HG02852 (cell line): ENCODE results near the gene ANKRD11.

Experiments
- ATAC-seq: cut with Tn5 transposase; IDR thresholded peaks from one replicate; pipeline ENCODE4 v1.9.1; 2021; ENCODE audit warnings: mild to moderate bottlenecking, moderate library complexity; ENCODE audit not compliant: unreplicated experiment

The ANKRD11 gene

DNA sequence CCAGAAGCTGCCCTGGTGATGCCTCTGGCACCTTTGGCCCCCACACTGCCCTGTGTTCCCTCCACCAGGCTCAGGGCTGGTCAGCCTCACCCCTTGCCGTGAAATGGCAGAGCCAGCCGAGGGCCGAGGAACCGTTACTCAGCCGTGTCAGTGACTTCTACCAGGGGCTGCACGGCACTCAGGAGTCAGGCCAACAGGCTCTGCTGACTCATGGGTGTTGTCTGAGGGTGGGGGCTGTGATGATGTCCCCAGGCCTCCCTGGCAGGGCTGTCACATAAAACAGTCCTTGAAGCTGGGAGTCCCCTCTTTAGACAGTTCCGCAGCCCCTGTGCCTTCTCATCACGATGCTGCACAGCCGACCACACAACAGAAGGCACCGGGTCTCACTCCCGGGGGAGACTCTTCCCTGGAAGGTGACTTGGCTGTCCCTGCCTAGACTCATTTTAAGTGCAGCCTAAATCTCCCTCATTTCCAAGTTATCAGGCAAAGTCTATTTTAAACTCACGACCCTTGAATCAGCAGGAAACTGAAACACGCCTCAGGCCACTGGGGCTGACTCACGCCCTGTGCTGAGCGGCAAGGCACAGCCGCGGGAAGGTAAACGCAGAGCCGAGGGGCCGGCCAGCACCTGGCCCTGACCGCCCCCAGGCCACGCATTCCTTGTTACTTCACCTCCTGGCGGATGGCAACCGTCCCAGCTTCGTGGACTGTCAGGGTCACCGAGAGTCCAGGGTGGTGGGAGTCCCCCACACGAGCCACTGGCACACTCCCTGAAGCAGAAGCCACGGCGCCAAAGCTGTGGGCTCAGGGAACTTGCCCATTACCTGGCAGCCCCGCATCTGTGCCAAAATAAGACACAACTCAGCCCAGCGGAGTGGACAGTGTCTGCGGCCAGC lies 170.2 kb downstream of the ANKRD11 start:
- no peak for ATAC-seq

DNA sequence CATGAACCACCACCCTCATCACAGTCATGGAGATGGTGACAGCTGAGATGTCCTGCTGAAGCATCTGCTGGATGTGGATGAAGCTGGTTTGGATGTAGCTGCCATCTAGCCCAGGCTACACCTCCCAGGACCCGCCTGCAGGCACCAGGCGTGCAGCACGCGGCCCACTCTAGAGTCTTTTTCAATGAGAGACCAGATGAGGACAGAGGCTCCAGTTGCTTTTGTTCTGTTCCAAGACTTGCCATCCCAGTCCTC lies 170.8 kb downstream of the ANKRD11 start:
- no peak for ATAC-seq

GRCh38 chr16:89318871-89319630 lies 171.3 kb downstream of the ANKRD11 start:
- no peak for ATAC-seq

GRCh38 chr16:89318430-89318758 lies 172.0 kb downstream of the ANKRD11 start:
- no peak for ATAC-seq

DNA sequence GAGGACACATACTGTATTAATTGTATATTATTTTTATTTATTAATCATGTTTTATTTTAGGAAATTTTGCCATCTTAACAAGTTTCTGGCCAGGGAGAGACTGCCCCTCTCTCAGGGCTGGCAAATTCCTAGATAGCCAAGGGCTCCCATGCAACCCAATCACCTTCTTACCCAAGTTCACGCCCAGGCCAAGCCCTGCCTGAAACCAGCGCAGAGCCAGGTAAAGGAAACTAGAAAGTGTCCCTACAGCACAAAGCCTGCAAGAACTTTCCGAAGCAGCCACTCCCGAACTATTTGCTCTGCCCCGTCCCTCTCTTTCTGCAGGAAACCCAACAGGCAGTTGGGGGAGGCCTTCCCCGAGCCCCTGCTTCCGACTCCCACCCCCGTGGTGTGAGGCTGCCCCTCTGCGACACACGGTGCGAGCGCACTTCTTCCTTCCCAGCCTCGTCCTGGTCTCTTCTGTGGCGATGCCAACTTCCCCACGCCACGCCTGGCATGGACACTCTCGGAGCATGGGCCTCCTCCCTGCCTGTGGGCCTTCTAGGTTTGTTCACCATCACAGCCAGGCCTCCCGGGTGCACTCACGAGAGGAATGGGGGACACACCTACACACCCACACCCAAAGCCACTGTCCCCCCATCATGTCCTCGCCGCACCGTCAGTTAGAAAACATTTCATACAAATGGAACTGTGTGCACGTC lies 172.5 kb downstream of the ANKRD11 start:
- no peak for ATAC-seq

DNA sequence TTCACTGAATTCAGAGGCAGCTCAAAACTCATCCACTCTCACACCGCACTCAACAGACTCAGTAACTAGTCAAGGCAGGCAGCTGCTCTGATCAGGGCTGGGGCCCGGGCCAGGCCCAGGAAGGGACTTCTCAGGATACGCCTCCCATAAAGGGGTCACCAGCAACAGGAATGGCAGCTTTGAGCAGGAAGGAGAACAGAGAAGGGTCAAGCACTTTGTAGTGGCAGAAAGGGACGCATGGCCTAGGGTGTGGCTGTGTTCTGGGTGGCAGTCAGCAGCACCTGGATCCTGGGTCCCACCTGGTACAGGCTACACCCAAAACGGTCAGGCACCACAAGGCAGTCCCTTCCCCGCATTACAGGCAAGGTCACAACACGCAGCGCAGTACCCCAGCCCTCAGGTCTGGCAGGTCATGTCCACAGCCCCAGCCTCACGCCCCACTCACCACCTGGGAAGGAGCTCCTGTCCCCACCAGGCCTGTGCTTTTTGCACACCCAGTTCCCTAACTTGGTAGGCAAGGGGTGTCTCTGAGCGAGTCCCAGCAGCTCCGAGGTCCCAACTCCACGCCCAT lies 173.2 kb downstream of the ANKRD11 start:
- no peak for ATAC-seq

- ATAC-seq: no peak
These were observed 173.7 kb downstream of the ANKRD11 start for GRCh38 chr16:89316701-89317100.

DNA sequence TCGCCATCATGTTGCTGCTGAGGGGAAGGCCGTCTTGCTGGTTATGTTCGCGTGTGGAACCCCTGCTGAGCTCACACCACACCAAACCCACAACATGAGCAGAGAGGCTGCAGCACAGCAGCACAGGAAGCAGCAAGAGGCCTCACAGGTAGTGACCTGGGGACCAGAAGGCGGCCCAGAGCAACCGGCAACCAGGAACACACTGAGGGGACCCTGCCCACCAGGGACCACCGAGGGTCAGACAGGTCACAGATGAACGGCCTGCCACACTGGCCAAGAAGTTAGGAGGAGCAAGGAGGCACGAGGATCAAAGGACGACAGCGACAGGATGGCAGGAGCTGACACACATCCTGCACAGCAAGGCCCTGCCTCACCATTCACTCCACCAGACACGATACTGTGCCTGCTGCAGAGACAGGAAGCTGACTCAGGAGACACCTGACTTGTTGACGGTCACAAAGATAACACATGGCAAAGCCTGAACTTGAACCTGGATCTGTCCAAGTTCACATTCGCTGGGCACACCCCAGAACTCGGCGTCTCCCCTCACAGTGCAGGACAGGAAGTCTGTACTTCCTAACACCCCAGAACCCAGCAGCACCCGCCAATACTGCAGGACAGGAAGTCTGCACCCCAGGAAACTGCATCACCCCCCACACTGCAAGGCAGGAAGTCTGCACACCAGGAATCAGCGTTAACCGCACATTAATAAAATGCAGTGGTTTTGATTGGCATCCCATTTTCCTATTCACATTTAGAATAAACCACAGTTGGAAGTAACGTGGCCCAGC lies 174.4 kb downstream of the ANKRD11 start:
- ATAC-seq: no peak

DNA sequence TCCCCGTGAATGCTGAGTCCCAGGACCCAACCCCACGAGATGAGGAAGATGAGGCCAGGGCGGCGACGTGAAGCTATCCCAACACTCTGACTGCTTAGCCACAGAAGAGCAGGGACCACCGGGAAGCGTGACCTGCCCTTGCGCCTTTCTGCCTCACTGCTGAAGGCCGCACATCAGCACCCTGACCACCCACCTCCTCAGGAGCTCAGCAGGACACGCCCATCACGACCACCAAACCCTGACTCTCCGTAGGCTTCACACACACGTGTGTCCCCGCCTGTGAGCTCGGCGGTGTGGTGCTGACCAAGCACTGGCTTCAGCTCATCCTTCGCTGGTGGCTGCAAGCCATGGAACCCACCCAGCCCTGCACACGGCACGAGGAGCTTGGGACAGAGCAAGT lies 175.1 kb downstream of the ANKRD11 start:
- no peak for ATAC-seq

- ATAC-seq: no peak
These were observed 175.5 kb downstream of the ANKRD11 start for GRCh38 chr16:89314854-89315253.

GRCh38 chr16:89314357-89314756 lies 176.0 kb downstream of the ANKRD11 start:
- no peak for ATAC-seq

DNA sequence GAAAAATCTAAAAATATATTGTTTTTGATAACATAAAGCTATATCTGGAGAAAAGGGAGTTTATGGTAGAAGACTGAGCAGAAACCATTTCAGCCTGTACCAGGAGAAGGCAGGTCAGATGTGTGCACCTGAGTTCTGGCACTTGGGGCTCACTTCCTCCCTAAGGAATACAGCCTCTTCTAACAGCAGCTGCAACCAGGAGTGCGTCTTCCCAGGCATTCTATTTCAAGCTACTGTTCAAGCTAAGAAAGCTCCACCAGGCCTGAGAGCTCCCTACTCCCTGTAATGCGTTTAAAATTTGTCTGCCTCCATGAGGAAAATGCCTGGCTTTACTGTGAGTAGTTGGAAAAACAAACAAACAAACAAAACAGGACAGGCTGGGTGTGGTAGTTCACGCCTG lies 176.8 kb downstream of the ANKRD11 start:
- no peak for ATAC-seq

DNA sequence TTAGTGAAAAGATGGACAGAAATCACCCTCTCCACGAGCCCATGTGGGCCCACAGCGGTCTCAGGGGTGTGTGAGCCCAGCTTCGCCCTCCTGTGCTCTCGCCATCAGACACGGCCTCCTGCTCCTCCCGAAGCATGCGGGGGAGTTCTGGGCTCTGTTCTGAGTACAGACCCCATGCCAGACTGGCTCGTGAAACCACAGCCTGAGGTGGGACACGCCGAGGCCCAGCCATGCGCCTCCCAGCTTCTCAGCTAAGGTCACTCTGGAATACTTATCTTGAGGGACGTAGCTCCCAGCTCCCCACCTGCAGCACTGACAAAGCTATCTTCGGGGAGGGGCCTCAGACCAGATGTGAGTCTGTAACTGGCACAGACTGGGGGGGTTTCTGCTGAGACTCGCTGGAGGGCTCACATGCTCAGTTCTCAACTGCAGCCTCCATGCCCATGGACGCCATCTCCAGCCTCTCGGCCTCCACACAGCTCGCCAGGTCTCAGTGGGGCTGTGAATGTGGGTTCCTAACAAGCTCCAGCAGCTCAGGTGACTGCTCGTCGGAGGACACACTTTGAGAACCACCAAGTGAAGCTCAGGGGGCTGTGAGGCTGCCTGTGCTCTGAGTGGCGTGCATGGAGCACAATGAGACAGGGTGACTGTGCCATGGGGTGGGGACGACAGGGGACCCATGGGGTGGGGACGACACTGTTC lies 177.6 kb downstream of the ANKRD11 start:
- no peak for ATAC-seq

- no peak for ATAC-seq
These were observed 178.2 kb downstream of the ANKRD11 start for GRCh38 chr16:89312194-89312593.

DNA sequence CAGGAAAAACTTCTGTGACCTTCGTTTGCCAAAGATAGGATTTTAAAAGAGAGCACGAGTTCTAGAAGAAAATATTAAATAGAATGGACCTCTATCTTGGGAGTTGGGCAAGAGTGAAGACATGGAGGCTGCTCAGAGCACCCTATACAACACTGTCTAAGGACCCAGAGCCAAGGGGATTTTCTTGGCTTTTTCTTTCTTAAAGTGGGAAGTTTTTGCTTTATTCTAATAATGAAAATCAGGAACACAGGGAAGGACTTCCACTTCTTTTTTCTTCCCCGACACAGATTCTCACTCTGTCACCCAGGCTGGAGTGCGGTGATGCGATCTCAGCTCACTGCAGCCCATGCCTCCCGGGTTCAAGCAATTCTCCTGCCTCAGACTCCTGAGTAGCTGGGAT lies 178.7 kb downstream of the ANKRD11 start:
- ATAC-seq: no peak

- no peak for ATAC-seq
These were observed 180.8 kb downstream of the ANKRD11 start for GRCh38 chr16:89309438-89310122.

- ATAC-seq: no peak
These were observed 181.7 kb downstream of the ANKRD11 start for GRCh38 chr16:89308391-89309333.

GRCh38 chr16:89307421-89307805 lies 182.9 kb downstream of the ANKRD11 start:
- ATAC-seq: no peak
